T-helper 1 cell treated with Interleukin-12 subunit alpha and Interleukin-12 subunit beta and Interleukin-4 antibody, amounts not matched to agents 30 ng/mL and 1 ng/mL, for 36 hours (primary cell): ENCODE results near the gene PPP4R3C. TPM values are rescaled to one million over a fixed set of nuclear protein-coding genes. Genes with fewer than 3 reads are reported as not detected.
"Not testable (repeated sequence)": the region's sequence is repeated elsewhere in the genome, so short reads cannot be mapped to it uniquely, and the experiment has no call there.

Source experiments
- intact Hi-C: fragments of 100-400 bp; cut with micrococcal nuclease; formaldehyde crosslinking; loops from one replicate; pipeline ENCODE4 v1.15.1; 2024
- total RNA-seq: library from RNA; stranded (reverse); gene quantifications from 2 replicates; pipeline ENCODE4 v1.2.3, GENCODE V29; 2022

PPP4R3C gene
- total RNA-seq, result not detected in 2 replicates

- intact Hi-C loops, result no loop called here
Measured at GRCh38 chrX:27463187-27463586, at the start of gene PPP4R3C. Gene PPP4R3C, minus strand, starts transcription at chrX:27463341. Its CDS starts 45 bp downstream, at chrX:27463296.

GRCh38 chrX:27491397-27491796 is 28.3 kb upstream of the PPP4R3C start:
- intact Hi-C loops, result no loop called here

- intact Hi-C loops, result no loop called here
Measured at GRCh38 chrX:27466051-27466450, 2.9 kb upstream of the PPP4R3C start.

DNA sequence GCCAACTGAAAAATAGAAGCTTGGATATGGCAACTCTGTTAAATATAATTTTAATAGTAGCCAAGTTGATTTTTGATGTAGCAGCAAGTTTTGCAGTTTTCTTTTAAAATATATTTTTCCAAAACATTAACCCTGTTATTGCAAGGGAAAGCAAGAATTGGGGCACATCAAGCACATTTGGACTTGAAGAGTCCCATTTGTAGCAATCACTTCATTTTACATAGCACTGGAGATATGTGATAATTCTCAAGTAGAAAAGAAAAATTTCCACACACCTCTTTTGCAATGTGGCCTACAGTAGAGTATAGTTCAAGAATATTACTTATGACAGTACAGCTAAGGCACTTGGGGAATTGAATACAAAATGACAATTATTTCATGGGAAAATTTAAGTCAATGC is 1.9 kb upstream of the PPP4R3C start:
- intact Hi-C loops, result no loop called here

GRCh38 chrX:27459129-27459528 is 4.0 kb downstream of the PPP4R3C start:
- intact Hi-C loops, result not testable (repeated sequence)

- intact Hi-C loops, result not testable (repeated sequence)
Measured at GRCh38 chrX:27458544-27458943, 4.6 kb downstream of the PPP4R3C start.

DNA sequence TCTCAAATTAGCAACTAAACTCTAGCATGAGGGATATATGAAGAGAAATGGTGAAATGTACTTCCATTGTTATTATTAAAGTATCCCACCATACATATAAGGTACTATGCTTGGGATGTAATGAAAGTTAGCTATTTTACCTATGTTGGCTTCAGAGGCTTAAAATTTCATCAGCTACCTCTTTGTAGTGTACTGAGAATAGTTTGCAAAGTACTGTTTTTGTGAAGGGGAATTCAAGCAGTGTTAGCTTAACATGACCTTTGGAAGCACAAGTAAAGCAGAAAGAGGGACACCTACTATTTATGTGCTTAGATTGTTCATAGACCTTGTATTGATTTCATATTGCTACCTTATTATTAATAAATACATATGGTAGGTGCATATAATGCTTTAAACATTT is 11.8 kb downstream of the PPP4R3C start:
- intact Hi-C loops, result no loop called here

DNA sequence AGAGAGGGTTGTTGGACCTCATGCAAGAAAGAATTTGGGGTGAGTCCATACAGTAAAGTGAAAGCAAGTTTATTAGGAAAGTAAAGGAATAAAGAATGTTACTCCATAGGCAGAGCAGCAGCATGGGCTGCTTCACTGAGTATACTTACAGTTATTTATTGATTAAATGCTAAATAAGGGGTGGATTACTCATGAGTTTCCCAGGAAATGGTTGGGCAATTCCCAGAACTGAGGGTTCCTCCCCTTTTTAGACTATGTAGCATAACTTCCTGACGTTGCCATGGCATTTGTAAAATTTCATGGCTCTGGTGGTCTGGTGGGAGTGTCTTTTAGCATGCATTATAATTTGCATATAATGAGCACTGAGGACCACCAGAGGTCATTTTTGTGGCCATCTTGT is 16.7 kb downstream of the PPP4R3C start:
- intact Hi-C loops, result no loop called here

- intact Hi-C loops, result no loop called here
Measured at GRCh38 chrX:27445438-27445837, 17.7 kb downstream of the PPP4R3C start.

GRCh38 chrX:27444093-27444908 is 18.8 kb downstream of the PPP4R3C start:
- intact Hi-C loops, result no loop called here

DNA sequence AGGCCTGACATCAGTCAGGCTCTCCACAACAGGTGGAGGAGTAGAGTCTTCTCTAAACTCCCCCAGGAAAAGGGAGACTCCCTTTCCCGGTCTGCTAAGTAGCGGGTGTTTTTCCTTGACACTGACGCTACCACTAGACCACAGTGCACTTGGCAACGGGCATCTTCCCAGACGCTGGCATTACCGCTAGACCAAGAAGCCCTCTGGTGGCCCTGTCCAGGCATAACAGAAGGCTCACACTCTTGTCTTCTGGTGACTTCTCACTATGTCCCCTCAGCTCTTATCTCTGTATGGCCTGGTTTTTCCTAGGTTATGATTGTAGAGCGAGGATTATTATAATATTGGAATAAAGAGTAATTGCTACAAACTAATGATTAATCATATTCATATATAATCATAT is 20.7 kb downstream of the PPP4R3C start:
- intact Hi-C loops, result not testable (repeated sequence)

DNA sequence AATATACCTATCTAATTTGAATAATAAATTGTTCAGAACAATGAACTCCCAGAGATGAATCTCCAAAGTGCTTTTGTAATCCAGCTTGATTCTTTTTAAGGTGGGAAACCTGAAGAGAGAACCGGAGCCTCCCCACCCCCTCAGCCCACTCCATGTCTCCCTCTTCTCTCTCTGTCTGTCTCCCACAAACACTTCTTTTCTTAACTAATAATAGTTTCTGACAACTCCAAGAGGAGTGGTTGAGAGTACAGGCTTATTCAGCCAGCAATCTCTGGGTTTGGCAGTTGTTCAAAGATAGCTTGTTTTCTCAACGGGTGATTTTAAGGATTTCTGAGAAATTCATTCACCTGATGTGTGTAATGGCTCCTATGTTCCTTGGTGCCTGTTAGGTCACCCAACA is 23.4 kb downstream of the PPP4R3C start:
- intact Hi-C loops, result no loop called here

DNA sequence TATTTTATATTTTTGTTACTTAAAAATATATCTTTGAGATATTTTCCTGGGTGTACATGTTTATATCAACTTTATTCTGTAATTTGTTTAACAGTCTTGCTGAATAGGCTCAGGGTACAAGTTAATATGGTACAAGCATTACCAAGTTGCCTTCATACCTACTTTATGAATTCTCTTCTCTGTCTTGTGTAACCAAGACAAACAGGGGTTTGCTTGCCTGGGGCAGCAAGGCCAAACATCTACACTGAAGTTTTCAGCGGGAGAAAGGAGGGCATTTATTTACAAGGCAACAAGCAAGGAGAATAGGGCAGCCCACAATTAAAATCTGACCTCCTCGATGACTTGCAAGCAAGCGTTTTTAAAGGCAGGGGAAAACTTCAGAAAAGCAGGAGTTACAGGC is 24.2 kb downstream of the PPP4R3C start:
- intact Hi-C loops, result no loop called here

DNA sequence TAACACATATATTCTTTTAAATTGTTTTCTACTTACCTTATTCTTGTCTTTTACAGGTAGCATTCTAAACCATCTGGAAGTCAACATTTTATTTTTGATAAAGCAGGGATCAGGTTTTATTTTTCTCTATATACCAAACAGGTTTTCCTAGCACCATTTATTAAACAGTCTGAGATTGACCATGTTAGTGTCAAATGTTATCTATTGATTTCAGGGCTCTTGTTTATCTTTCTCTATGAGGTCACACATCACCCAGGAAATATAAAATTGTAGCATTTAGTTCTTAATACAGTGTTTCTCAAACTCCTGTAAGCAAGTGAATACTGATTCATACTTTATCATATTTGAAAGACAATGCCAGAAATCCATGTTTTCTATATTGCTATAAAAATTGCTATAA is 28.1 kb downstream of the PPP4R3C start:
- intact Hi-C loops, result no loop called here

Other genes starting within 250 kb of the PPP4R3C start
- not detected in 2 replicates for gene DCAF8L2, start 127.0 kb upstream of the PPP4R3C start, total RNA-seq